GM19468 (cell line): ENCODE data around the gene RNF224.
"Not testable (repeated sequence)": the region's sequence is repeated elsewhere in the genome, so short reads cannot be mapped to it uniquely, and the experiment has no call there.

ENCODE experiments used
- ATAC-seq: cut with Tn5 transposase; IDR thresholded peaks from one replicate; pipeline ENCODE4 v1.9.1; 2021; ENCODE audit warnings: mild to moderate bottlenecking, moderate library complexity, moderate number of reproducible peaks; ENCODE audit not compliant: unreplicated experiment; ENCODE audit errors: extremely low read depth

Gene RNF224

GRCh38 chr9:137251194-137251461 is 23.8 kb downstream of the RNF224 start, which contains the start of gene STPG3:
STPG3 (plus strand) TSS chr9:137251286; CDS start chr9:137251287, 1 bp downstream.
- no peak for ATAC-seq

- ATAC-seq, result no peak
Observed at GRCh38 chr9:137251490-137252268, 24.4 kb downstream of the RNF224 start.

GRCh38 chr9:137252555-137253506 is 25.5 kb downstream of the RNF224 start:
- ATAC-seq, result no peak

- ATAC-seq, result no peak
Observed at GRCh38 chr9:137253717-137254623, 26.7 kb downstream of the RNF224 start.

GRCh38 chr9:137254624-137255447 is 27.5 kb downstream of the RNF224 start, which contains the start of gene NELFB:
NELFB (plus strand) TSS chr9:137255327.
- ATAC-seq, result peak; percentile 45

- ATAC-seq, result no peak
Observed at GRCh38 chr9:137255448-137256114, 28.3 kb downstream of the RNF224 start.

- ATAC-seq, result no peak
Observed at GRCh38 chr9:137256362-137256761, 29.1 kb downstream of the RNF224 start.

GRCh38 chr9:137256856-137257255 is 29.6 kb downstream of the RNF224 start:
- no peak for ATAC-seq

- ATAC-seq, result not testable (repeated sequence)
Observed at GRCh38 chr9:137262173-137262908, 35.0 kb downstream of the RNF224 start.

GRCh38 chr9:137262909-137263285 is 35.6 kb downstream of the RNF224 start:
- no peak for ATAC-seq

GRCh38 chr9:137263506-137263905 is 36.2 kb downstream of the RNF224 start:
- ATAC-seq, result no peak

GRCh38 chr9:137264067-137264466 is 36.8 kb downstream of the RNF224 start:
- ATAC-seq, result no peak

GRCh38 chr9:137265496-137266161 is 38.3 kb downstream of the RNF224 start:
- no peak for ATAC-seq

- ATAC-seq, result no peak
Observed at GRCh38 chr9:137266162-137266527, 38.8 kb downstream of the RNF224 start.

GRCh38 chr9:137266585-137267453 is 39.5 kb downstream of the RNF224 start:
- no peak for ATAC-seq

GRCh38 chr9:137267933-137268355 is 40.6 kb downstream of the RNF224 start:
- ATAC-seq, result no peak
